HG03565 (cell line): Measurements from ENCODE around the gene BOC.
A peak's percentile ranks its signal among the peaks of the same experiment; 100 is the strongest.

ENCODE experiments used
- ATAC-seq: cut with Tn5 transposase; IDR thresholded peaks from one replicate; pipeline ENCODE4 v1.9.1; 2021; ENCODE audit warnings: mild to moderate bottlenecking, moderate library complexity; ENCODE audit not compliant: unreplicated experiment

BOC gene

DNA sequence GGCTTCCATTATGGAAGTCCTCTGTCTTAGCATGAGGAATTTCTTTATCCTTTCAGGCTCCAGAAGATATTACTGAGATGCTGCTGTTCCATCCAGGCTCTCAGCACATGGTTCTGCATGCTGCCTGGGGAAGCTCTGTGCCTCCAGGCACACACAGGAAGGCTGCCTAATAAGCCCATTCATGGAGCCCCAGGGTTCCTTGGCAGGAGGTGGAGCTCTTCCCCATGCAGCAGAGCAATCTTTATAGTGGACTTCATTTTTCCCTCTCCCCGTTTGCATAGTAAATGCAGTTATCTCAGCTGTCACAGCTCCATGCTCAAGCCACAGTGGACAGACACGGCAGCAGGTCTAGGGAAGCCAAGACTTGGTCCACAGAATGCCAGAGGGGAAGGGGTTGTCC is 57.6 kb downstream of the BOC start:
- ATAC-seq, result no peak

DNA sequence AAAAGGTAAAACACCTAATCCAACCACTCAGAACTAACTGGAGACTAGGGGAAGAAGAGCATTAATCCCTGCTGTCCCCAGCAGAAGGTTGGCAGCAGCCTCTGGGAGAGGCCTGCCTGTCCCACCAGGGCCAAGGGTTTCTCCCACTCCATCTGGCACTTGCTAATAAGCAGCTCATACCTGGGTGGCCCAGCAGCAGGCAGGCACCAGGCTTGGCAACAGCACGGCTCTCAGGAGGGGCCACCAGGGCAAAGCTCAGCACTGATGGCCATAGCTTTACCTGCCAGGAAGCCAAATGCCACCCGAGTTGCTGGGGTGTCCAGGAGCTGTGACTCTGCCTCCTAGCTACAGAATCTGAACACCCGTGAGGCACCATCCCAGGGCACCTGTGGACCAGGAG is 58.3 kb downstream of the BOC start:
- no peak for ATAC-seq

DNA sequence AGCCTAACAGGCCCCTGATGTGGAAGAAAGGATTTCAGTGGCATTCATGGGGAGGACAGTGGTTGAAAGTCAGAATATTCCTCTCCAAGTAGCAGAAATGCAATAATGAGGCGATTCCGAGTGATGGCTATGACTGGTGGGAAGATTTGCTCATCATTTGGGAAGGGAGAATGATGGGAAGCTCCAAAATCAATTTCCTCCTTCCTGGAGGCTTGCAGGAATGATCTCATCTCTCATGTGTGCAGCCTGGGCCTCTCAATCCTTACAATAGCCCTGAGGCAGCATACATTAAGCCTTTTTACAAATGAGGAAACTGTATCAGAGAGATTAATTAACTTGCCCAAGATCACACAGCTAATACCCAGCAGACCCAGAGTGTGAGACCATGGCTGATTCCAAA is 58.7 kb downstream of the BOC start:
- no peak for ATAC-seq

DNA sequence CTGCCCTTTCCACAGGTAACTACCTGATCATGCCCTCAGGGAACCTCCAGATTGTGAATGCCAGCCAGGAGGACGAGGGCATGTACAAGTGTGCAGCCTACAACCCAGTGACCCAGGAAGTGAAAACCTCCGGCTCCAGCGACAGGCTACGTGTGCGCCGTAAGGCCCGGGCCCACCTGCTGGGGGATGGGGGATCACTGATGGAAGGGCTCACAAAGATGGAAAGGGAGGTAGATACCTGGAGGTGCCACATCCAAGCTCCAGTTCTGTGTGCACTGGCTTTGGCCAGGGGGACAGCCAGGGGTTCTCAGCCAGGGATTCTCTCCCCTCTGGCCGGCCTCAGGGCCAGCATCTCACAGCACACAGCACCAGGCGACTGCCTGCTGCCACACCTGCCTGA is 59.4 kb downstream of the BOC start:
- ATAC-seq, result no peak

DNA sequence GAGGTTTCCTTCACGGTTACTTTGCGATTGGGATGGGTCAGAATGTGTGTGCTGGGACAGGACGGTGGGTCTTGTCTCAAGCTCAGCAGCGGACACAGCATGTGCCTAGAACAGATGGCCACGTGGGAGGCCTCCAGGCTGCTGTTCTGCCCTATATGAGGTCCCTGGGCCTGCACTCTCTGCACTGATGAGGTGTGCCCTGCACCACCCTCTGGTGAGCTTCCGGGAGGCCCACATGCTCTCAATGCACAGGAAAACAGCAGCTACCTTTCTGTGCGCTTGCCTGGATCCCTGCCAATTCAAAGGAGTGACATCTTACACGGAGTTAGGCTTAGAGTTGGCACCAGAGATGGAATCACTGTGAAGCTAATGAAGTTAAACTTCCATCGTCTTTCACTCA is 59.8 kb downstream of the BOC start:
- ATAC-seq, result no peak

DNA sequence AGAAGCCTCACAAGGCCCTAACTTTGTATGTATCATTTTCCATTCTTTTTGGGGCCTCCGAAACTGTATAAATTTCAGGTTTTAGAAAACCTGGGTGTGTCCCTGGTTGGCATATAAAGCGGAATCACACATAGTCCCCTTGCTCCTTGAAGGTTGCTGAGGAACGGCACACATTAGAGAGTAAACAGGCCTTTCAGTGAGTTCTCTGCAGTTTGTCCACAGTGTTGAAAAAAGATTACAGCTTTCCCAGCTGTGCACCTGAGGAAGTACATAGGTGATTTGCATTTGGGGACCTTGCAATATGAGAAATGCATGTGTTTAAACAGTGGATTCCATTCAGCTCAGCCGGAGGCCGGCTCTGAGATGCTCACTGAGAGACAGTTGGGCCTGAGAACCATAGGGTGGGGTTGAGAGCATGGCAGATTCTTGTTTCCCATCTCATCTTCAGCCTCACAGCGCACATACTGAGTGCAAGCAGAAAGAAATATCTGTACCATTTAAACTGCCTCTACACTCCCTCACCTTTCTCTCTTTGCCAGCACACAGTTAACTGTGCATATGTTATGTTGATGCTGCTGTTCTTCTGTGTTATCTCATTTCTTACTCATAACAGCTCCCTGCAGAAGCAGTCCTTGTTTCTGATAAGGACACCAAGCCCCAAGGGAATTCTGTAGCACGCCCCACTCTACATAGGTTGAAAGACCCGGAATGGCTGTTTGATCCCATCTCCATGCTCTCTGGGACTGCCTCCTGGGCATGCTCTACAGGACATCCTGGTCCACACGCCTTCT is 60.4 kb downstream of the BOC start:
- no peak for ATAC-seq

DNA sequence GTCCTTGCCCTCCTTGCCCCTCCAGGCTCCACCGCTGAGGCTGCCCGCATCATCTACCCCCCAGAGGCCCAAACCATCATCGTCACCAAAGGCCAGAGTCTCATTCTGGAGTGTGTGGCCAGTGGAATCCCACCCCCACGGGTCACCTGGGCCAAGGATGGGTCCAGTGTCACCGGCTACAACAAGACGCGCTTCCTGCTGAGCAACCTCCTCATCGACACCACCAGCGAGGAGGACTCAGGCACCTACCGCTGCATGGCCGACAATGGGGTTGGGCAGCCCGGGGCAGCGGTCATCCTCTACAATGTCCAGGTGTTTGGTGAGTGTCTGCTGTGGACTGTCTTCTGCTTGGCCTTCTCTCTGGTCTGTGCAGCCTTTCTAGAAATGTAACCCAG is 61.0 kb downstream of the BOC start:
- no peak for ATAC-seq

DNA sequence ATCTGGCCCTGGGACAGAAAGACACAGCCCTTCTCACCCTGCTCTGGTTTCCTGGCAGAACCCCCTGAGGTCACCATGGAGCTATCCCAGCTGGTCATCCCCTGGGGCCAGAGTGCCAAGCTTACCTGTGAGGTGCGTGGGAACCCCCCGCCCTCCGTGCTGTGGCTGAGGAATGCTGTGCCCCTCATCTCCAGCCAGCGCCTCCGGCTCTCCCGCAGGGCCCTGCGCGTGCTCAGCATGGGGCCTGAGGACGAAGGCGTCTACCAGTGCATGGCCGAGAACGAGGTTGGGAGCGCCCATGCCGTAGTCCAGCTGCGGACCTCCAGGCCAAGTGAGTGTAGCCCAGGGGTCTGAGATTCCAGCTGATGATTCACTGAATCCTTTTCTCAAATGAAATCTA is 61.7 kb downstream of the BOC start:
- no peak for ATAC-seq

DNA sequence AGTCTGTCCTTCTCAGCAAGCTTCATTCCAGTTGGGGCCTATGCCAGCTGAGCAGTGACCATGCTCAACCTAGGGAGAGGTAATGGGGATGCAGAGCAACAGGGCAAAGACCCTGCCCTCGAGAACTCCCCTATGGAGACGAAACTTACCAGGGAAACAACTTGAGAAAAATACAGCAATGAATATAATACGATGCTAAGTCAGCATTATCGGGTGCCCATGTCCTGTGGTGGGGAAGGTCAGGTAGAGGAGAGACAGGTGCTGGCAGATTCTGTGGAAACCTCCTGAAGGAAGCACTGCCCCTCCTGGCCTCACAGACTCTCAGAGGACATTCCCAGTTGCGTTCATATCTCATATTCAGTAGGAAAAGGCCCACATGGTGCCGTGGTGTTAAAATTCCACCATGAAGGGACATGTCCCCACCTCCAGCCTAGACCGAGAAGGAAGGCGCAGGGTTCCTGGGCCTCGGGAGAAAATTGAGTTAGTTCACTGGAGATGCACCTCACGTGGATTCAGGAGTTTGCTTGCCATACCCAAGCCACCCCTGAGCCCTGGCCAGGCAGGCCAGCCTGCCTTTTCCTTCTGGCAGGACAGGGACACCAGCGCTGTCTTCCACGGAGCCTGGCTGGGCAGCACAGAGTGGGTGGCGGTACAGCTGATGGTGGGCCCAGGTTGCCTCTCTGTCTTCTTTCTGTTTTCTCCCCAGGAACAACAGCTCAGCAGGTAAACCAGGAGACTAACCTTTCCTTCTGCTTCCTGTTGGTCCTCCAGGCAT is 62.4 kb downstream of the BOC start:
- no peak for ATAC-seq

DNA sequence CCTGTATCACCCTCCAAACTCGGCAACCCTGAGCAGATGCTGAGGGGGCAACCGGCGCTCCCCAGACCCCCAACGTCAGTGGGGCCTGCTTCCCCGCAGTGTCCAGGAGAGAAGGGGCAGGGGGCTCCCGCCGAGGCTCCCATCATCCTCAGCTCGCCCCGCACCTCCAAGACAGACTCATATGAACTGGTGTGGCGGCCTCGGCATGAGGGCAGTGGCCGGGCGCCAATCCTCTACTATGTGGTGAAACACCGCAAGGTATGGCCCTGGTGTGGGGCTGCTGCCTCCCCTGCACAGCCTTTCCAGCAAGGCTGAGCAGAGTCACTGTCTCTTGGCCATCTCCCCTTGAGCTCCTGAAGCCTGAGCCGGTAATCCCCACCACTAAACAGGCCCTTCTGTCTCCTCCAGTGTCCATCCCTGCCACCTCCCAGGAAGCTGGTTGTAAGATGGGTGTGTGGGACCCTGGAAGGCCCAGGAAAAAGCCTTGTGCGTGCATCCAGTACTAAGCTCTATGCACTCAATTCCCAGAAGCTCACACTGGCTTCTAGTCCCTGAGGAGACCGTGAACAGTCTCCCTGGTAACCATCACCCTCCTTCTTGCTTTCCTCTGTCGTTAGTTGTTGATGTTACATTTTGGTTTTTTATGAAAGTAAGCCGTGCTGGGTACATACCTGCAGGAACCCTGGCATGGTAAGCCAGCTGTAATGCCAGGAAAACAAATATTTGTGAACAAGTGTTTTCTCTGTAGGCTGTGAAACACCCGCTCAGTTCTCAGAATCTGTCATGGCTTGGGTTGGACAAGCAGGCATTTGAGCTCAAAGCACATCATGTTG is 63.3 kb downstream of the BOC start:
- ATAC-seq, result no peak

DNA sequence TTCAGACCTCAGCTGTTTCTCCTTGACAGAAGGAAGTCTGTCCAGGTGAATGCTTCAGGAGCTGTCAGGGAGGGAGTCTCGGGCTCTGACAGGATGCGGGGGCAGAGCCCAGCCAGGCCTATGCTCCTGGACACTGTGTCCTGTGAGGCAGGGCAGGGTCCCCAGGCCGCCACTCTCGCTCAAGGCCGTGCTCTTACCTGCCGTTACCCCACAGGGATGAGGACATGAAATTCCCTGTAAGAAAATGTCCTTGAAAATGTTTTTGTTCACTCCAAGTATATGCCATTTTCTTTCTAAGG is 63.9 kb downstream of the BOC start:
- ATAC-seq, result no peak

DNA sequence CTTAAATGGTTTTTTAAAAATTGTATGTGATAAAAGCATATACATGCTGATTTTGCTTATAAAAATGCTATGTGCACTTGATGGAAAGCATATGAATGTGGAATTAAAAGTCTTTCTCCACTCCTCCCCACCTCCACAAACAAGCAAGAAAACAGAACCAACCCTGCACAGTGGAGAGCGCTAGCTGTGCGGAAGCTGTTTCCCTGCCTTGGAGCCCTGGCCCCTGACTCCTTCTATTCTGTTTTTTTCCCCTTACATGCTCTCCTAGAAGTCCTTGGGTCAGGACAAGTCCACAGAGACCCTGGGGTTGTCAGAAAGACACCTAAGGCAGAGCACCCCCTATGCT is 64.2 kb downstream of the BOC start:
- ATAC-seq, result no peak

DNA sequence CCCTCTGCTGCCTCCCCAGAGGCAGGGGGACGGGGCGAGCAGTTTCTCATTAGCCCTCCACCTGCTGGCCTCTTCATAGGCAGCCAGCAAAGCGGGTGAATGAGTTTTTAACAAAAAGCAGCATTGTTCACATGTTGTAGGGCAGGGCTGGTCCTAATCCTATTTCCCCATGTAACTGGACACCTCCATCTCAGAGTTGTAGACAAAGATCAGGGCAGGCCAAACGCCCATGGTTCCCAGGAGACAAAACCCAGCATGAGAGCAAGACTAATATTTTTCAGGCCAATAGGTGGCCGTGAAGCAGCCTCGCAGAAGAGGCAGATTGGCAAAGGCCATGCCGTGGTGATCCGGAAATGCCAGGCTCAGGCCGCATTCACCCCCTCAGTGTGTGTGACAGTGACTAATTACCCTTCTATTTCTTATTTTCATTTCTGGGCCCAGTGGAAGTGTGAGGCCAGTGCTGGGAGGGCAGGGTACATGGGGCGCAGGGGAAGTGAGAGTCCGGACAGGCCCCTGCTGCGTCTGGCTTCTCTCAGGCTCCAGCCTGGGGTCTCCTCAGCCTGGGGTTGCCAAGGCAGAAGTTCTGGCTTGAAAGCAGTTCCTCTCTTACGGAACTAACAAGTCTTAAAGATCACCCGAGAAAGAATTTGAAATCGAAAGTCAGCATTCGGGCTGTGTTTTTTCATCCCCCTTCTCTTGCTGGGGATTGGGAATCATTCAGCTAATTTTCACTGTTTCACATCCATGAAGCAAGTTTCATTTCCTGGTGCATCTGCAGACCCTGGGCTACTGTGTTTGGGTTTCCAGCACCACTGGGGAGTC is 64.8 kb downstream of the BOC start:
- ATAC-seq, result peak; percentile 45

DNA sequence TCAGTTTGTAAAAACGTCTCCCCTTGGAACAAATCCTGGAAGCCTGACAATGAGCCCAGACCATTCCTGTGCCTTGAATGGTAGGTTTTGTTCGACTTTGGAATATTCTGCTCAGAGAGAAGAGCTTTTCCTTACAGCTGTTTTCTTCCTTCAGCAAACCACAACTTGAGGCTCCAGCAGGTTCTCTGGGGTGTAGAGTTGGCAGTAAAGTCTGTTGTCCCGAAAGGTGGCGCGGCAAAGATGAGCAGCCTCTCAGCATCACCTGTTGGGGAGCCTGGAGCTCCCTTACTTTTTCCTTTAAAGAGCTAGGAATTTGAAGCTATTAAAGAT is 65.4 kb downstream of the BOC start:
- no peak for ATAC-seq

DNA sequence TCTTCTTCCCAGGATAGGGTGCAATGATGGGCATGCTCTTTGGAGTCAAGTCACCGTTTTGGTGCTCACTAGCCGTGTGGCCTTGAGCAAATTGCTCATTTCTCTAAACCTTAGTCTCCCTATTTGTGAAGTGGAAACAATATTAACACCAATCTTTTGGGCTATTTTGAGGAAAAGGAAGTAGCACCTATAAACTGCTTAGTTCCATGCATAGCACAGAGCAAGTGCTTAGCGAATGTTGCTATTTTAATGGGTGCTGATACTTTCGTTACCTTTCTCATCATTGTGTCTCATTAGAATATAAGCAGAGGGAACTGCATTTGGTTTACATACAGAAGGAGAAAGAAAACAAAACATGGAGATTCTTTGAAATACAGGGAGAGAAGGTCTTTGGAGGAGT is 66.1 kb downstream of the BOC start:
- ATAC-seq, result peak; percentile 60

DNA sequence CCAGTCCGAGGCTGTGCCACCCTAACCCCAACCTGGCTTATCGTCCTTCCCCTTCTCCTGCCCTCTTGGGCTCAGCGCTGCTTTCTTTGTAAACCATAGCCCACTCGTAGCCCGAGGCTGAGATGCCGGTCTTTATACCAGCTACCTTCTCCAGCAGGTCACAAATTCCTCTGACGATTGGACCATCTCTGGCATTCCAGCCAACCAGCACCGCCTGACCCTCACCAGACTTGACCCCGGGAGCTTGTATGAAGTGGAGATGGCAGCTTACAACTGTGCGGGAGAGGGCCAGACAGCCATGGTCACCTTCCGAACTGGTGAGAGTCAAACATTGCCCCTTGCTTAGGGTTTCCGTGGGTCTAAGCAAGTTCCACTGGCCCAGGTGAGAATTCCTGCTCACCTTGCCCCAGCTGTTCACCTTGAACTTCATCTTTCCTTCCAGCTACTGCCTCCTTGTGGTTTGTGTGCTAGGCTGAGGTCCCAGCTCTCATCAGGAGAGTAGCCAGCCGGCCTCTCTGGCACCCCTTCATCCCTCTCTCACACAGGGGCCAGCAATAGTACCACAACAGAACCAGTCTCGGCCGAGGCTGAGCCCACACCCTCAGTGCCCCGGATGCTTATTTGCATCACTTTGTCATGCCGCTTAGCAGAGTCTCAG is 66.7 kb downstream of the BOC start:
- ATAC-seq, result no peak

DNA sequence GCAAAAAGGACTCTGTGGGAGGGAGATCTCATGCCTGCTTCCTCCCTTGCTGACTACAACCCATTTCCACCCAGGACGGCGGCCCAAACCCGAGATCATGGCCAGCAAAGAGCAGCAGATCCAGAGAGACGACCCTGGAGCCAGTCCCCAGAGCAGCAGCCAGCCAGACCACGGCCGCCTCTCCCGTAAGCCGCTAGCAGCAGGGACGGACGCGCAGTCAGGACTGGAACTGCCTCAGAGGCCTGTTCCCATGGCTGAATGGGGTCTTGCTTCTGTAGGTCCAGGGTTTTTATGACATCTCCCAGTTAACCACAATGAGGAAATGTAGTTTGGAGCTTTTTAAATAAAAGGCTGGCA is 67.2 kb downstream of the BOC start:
- ATAC-seq, result no peak

DNA sequence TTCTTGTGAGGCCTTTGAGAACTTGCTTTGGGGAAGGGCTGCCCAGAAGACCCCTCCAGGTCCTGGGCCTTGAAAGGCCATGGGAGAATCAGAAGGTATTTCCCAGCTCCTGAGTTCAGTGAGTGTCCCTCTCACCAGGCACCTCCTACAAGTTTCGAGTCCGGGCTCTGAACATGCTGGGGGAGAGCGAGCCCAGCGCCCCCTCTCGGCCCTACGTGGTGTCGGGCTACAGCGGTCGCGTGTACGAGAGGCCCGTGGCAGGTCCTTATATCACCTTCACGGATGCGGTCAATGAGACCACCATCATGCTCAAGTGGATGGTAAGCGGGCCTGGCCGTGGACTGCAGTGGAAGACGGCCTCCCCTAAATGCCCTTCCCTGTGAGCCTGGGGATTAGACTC is 68.3 kb downstream of the BOC start:
- ATAC-seq, result no peak

DNA sequence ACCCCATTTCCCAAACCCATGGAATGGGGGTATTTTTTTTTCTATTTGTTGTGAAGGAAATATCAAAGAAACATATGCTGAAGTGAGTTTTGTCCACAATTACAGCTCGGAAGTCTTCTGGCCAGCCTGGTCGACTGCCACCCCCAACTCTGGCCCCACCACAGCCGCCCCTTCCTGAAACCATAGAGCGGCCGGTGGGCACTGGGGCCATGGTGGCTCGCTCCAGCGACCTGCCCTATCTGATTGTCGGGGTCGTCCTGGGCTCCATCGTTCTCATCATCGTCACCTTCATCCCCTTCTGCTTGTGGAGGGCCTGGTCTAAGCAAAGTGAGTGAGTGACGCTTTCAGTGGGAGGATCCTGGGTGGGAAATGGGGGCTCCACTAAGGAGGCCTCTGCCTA is 71.9 kb downstream of the BOC start:
- ATAC-seq, result no peak

DNA sequence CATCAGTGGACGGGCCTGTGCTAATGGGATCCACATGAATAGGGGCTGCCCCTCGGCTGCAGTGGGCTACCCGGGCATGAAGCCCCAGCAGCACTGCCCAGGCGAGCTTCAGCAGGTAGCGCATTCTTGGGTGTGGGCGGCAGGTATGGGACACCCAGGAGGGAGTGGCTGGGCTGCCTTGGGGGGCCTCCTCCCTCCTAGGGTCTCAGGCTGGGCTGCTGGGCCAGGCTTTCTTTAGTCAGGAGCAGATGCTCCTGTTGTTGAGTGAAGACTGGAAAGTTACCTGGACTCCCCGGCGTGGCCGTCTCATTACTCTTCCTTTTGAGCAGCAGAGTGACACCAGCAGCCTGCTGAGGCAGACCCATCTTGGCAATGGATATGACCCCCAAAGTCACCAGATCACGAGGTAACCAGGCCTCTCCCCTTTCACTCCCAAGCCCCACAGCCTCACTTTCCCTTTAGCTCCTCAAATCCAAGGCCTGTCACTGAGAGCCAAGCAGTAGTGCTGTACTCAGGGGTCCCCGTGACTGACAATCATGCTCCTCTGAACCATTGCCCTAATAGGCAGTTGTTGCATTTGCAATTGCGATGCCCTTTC is 73.2 kb downstream of the BOC start:
- ATAC-seq, result no peak
